B cell (primary cell): ENCODE measurements around the gene TIMELESS.

ENCODE experiments used
- CTCF ChIP-seq: fragments of 200-600 bp; IDR thresholded peaks from one replicate; pipeline ENCODE4 v1.8.0; 2022; ENCODE audit warnings: antibody characterized with exemption, mild to moderate bottlenecking
- EZH2 ChIP-seq: IDR thresholded peaks from 2 replicates; pipeline ENCODE4 v1.6.1; 2012; ENCODE audit warnings: borderline replicate concordance, low read depth, mild to moderate bottlenecking, moderate library complexity, low read length; ENCODE audit not compliant: insufficient read depth, poor library complexity, severe bottlenecking

GRCh38 chr12:56484566-56484965 lies 35.3 kb upstream of the TIMELESS start:
- no peak for TF ChIP-seq CTCF
- TF ChIP-seq EZH2, result no peak
